GM23338 (cell line): ENCODE measurements around the gene ZSWIM3. TPM values are rescaled to one million over a fixed set of nuclear protein-coding genes. Genes with fewer than 3 reads are reported as not detected.

Experiments
- ATAC-seq: fragments of 200-7000 bp; cut with Tn5 transposase; 3 replicates; pipeline ENCODE4 v1.9.1; 2020
- DNase-seq: peaks from one replicate; pipeline ENCODE4 v3.0.0-alpha.2; 2015; ENCODE audit warnings: low spot score
- H2AFZ ChIP-seq: fragments of 200-600 bp; sonication (generic); 2 replicates; pipeline ENCODE4 v1.8.0; 2016; ENCODE audit warnings: antibody characterized with exemption, mild to moderate bottlenecking, moderate library complexity
- H3F3A ChIP-seq: fragments of 200-600 bp; sonication (generic); replicated peaks from 2 replicates; pipeline ENCODE4 v1.8.0; 2017; ENCODE audit warnings: antibody characterized with exemption, mixed run types, low read depth
- H3K27ac ChIP-seq: fragments of 200-600 bp; sonication (generic); 2 replicates; pipeline ENCODE4 v1.6.1; 2016; ENCODE audit warnings: low read depth
- H3K27me3 ChIP-seq: fragments of 200-600 bp; sonication (generic); 2 replicates; pipeline ENCODE4 v1.8.0; 2016; ENCODE audit warnings: mild to moderate bottlenecking, mixed run types, moderate library complexity; ENCODE audit not compliant: insufficient read depth
- H3K36me3 ChIP-seq: fragments of 200-600 bp; sonication (generic); 2 replicates; pipeline ENCODE4 v1.8.0; 2016; ENCODE audit warnings: mild to moderate bottlenecking; ENCODE audit not compliant: insufficient read depth
- H3K4me1 ChIP-seq: fragments of 200-600 bp; sonication (generic); 2 replicates; pipeline ENCODE4 v1.8.0; 2016; ENCODE audit warnings: mild to moderate bottlenecking, moderate library complexity; ENCODE audit not compliant: insufficient read depth
- H3K4me2 ChIP-seq: fragments of 200-600 bp; sonication (generic); 2 replicates; pipeline ENCODE4 v1.7.1; 2017; ENCODE audit warnings: mixed run types
- H3K4me3 ChIP-seq: fragments of 200-600 bp; sonication (generic); 2 replicates; pipeline ENCODE4 v1.6.1; 2016; ENCODE audit warnings: mixed run types
- H3K79me2 ChIP-seq: fragments of 200-600 bp; sonication (generic); replicated peaks from 2 replicates; pipeline ENCODE4 v1.8.0; 2017; ENCODE audit warnings: mild to moderate bottlenecking; ENCODE audit not compliant: insufficient read depth
- H3K9me2 ChIP-seq: fragments of 200-600 bp; sonication (generic); 2 replicates; pipeline ENCODE4 v1.8.0; 2017; ENCODE audit not compliant: insufficient read depth
- H4K20me1 ChIP-seq: fragments of 200-600 bp; sonication (generic); replicated peaks from 2 replicates; pipeline ENCODE4 v1.8.0; 2017; ENCODE audit warnings: mild to moderate bottlenecking; ENCODE audit not compliant: insufficient read depth
- H3K27ac Mint-ChIP-seq: 2 replicates; pipeline ENCODE4 v1.8.0; 2020; ENCODE audit warnings: inconsistent platforms, mild to moderate bottlenecking, moderate library complexity, mixed read lengths
- H3K27me3 Mint-ChIP-seq: 3 replicates; pipeline ENCODE4 v1.8.0; 2022; ENCODE audit warnings: low read depth, mild to moderate bottlenecking, moderate library complexity, mixed read lengths, inconsistent platforms; ENCODE audit not compliant: insufficient read depth, poor library complexity
- H3K36me3 Mint-ChIP-seq: 3 replicates; pipeline ENCODE4 v1.8.0; 2021; ENCODE audit warnings: low read depth, mild to moderate bottlenecking, inconsistent platforms, moderate library complexity, mixed read lengths
- H3K4me1 Mint-ChIP-seq: 3 replicates; pipeline ENCODE4 v1.8.0; 2020; ENCODE audit warnings: mild to moderate bottlenecking, inconsistent platforms, mixed read lengths
- H3K4me3 Mint-ChIP-seq: 3 replicates; pipeline ENCODE4 v1.8.0; 2021; ENCODE audit warnings: moderate library complexity, mild to moderate bottlenecking, inconsistent platforms, mixed read lengths
- H3K9me3 Mint-ChIP-seq: 3 replicates; pipeline ENCODE4 v1.8.0; 2020; ENCODE audit warnings: moderate library complexity, mild to moderate bottlenecking, inconsistent platforms, mixed read lengths
- CREB1 ChIP-seq: fragments of 250-450 bp; sonication (Bioruptor Pico); IDR thresholded peaks from 2 replicates; pipeline ENCODE4 v1.5.0; 2020; ENCODE audit warnings: low read depth, mild to moderate bottlenecking, moderate library complexity
- CTCF ChIP-seq, 2 experiments: fragments of 200-600 bp in 1 of 2; sonication (generic) in 1 of 2; conservative IDR thresholded peaks; 2 replicates each; pipeline versions ENCODE4 v1.5.1 to v1.6.1; 2016 to 2017; ENCODE audit warnings: antibody characterized with exemption in 2 of 2, low read depth in 2 of 2, mild to moderate bottlenecking in 2 of 2, moderate library complexity in 1 of 2
- ETS1 ChIP-seq: IDR thresholded peaks from 2 replicates; pipeline ENCODE4 v1.6.1; 2016; ENCODE audit warnings: antibody characterized with exemption
- EZH2 ChIP-seq: fragments of 200-600 bp; sonication (generic); IDR thresholded peaks from one replicate; pipeline ENCODE4 v1.8.0; 2017; ENCODE audit warnings: antibody characterized with exemption, mild to moderate bottlenecking, low read depth; ENCODE audit not compliant: unreplicated experiment
- EZH2phosphoT487 ChIP-seq: fragments of 200-600 bp; sonication (generic); IDR thresholded peaks from one replicate; pipeline ENCODE4 v1.8.1; 2018; ENCODE audit warnings: antibody characterized with exemption; ENCODE audit not compliant: unreplicated experiment
- JUNB ChIP-seq: IDR thresholded peaks from one replicate; pipeline ENCODE4 v1.6.1; 2016; ENCODE audit warnings: antibody characterized with exemption; ENCODE audit not compliant: unreplicated experiment
- NANOG ChIP-seq: IDR thresholded peaks from 2 replicates; pipeline ENCODE4 v1.6.1; 2016; ENCODE audit warnings: antibody characterized with exemption, borderline replicate concordance
- POLR2AphosphoS5 ChIP-seq: IDR thresholded peaks from 2 replicates; pipeline ENCODE4 v1.6.1; 2016; ENCODE audit warnings: antibody characterized with exemption, low read depth
- STAT1 ChIP-seq: IDR thresholded peaks from one replicate; pipeline ENCODE4 v1.6.1; 2016; ENCODE audit warnings: antibody characterized with exemption; ENCODE audit not compliant: unreplicated experiment
- ZNF114 ChIP-seq: fragments of 250-450 bp; sonication (Bioruptor Pico); IDR thresholded peaks from 2 replicates; pipeline ENCODE4 v1.5.0; 2020; ENCODE audit warnings: mild to moderate bottlenecking, moderate library complexity
- ZNF331 ChIP-seq: fragments of 250-450 bp; sonication (Bioruptor Pico); IDR thresholded peaks from 2 replicates; pipeline ENCODE4 v1.5.0; 2020; ENCODE audit warnings: low read depth, mild to moderate bottlenecking, moderate library complexity
- polyA plus RNA-seq: library from polyadenylated mRNA; unstranded; fragments of >200 nt; fragmentation: Nextera tagmentation; extraction: Ambion mirVana; gene quantifications from 2 replicates; pipeline ENCODE4 v1.2.1, GENCODE V29; 2016
- total RNA-seq: library from RNA; depleted of rRNA; stranded (reverse); fragments of >200 nt; shearing (Covaris generic); gene quantifications from 2 replicates; pipeline ENCODE4 v1.2.3, GENCODE V29; 2014
- TF ChIP-seq, protein P1 (sequence below): fragments of 250-450 bp; sonication (Bioruptor Pico); IDR thresholded peaks from 2 replicates; pipeline ENCODE4 v1.5.0; 2020; ENCODE audit warnings: mild to moderate bottlenecking, moderate library complexity
- TF ChIP-seq, protein P2 (sequence below): IDR thresholded peaks from one replicate; pipeline ENCODE4 v1.6.1; 2018; ENCODE audit warnings: antibody characterized with exemption; ENCODE audit not compliant: unreplicated experiment

ZSWIM3 gene
- total and polyA plus RNA-seq, 2 experiments from 2014 or later = 2.0 to 8.2 TPM

DNA sequence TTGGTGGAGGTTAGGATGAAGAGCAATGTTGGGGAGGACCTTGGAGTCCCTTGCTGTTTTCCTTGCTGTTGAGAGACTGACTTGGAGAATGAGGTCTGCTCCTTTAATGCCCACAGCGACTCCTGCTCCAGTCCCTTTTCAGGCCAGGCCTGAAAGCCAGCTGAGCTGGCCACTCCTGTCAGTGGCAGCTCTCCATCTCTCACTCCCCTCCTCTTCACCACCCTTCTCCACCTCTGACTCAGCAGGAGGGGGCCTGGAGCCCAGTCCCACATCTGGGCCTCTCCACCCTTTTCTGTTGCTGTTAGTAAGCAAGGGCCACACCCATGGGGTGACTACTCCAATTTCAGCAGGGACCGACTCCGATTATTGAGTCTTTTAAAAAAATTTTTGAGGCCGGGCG is 21.6 kb upstream of the ZSWIM3 start:
- TF ChIP-seq ZNF331 (CRISPR knock-in tag) (no peak), JUNB (no peak), ETS1 (no peak), ZNF114 (CRISPR knock-in tag) (no peak), EZH2phosphoT487 (no peak), POLR2AphosphoS5 (no peak), NANOG (no peak), CTCF (conservative IDR thresholded peaks at IDR 0.05; ENCODE audit: low read depth in 2 of 2) (no peak), EZH2 (no peak), CREB1 (CRISPR knock-in tag) (no peak), STAT1 (no peak)
- TF ChIP-seq, protein P1, sequence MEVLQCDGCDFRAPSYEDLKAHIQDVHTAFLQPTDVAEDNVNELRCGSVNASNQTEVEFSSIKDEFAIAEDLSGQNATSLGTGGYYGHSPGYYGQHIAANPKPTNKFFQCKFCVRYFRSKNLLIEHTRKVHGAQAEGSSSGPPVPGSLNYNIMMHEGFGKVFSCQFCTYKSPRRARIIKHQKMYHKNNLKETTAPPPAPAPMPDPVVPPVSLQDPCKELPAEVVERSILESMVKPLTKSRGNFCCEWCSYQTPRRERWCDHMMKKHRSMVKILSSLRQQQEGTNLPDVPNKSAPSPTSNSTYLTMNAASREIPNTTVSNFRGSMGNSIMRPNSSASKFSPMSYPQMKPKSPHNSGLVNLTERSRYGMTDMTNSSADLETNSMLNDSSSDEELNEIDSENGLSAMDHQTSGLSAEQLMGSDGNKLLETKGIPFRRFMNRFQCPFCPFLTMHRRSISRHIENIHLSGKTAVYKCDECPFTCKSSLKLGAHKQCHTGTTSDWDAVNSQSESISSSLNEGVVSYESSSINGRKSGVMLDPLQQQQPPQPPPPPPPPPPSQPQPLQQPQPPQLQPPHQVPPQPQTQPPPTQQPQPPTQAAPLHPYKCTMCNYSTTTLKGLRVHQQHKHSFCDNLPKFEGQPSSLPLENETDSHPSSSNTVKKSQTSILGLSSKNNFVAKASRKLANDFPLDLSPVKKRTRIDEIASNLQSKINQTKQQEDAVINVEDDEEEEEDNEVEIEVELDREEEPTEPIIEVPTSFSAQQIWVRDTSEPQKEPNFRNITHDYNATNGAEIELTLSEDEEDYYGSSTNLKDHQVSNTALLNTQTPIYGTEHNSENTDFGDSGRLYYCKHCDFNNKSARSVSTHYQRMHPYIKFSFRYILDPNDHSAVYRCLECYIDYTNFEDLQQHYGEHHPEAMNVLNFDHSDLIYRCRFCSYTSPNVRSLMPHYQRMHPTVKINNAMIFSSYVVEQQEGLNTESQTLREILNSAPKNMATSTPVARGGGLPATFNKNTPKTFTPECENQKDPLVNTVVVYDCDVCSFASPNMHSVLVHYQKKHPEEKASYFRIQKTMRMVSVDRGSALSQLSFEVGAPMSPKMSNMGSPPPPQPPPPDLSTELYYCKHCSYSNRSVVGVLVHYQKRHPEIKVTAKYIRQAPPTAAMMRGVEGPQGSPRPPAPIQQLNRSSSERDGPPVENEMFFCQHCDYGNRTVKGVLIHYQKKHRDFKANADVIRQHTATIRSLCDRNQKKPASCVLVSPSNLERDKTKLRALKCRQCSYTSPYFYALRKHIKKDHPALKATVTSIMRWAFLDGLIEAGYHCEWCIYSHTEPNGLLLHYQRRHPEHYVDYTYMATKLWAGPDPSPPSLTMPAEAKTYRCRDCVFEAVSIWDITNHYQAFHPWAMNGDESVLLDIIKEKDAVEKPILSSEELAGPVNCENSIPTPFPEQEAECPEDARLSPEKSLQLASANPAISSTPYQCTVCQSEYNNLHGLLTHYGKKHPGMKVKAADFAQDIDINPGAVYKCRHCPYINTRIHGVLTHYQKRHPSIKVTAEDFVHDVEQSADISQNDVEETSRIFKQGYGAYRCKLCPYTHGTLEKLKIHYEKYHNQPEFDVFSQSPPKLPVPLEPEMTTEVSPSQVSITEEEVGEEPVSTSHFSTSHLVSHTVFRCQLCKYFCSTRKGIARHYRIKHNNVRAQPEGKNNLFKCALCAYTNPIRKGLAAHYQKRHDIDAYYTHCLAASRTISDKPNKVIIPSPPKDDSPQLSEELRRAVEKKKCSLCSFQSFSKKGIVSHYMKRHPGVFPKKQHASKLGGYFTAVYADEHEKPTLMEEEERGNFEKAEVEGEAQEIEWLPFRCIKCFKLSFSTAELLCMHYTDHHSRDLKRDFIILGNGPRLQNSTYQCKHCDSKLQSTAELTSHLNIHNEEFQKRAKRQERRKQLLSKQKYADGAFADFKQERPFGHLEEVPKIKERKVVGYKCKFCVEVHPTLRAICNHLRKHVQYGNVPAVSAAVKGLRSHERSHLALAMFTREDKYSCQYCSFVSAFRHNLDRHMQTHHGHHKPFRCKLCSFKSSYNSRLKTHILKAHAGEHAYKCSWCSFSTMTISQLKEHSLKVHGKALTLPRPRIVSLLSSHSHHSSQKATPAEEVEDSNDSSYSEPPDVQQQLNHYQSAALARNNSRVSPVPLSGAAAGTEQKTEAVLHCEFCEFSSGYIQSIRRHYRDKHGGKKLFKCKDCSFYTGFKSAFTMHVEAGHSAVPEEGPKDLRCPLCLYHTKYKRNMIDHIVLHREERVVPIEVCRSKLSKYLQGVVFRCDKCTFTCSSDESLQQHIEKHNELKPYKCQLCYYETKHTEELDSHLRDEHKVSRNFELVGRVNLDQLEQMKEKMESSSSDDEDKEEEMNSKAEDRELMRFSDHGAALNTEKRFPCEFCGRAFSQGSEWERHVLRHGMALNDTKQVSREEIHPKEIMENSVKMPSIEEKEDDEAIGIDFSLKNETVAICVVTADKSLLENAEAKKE (CRISPR knock-in tag) = no peak
- TF ChIP-seq, protein P2, sequence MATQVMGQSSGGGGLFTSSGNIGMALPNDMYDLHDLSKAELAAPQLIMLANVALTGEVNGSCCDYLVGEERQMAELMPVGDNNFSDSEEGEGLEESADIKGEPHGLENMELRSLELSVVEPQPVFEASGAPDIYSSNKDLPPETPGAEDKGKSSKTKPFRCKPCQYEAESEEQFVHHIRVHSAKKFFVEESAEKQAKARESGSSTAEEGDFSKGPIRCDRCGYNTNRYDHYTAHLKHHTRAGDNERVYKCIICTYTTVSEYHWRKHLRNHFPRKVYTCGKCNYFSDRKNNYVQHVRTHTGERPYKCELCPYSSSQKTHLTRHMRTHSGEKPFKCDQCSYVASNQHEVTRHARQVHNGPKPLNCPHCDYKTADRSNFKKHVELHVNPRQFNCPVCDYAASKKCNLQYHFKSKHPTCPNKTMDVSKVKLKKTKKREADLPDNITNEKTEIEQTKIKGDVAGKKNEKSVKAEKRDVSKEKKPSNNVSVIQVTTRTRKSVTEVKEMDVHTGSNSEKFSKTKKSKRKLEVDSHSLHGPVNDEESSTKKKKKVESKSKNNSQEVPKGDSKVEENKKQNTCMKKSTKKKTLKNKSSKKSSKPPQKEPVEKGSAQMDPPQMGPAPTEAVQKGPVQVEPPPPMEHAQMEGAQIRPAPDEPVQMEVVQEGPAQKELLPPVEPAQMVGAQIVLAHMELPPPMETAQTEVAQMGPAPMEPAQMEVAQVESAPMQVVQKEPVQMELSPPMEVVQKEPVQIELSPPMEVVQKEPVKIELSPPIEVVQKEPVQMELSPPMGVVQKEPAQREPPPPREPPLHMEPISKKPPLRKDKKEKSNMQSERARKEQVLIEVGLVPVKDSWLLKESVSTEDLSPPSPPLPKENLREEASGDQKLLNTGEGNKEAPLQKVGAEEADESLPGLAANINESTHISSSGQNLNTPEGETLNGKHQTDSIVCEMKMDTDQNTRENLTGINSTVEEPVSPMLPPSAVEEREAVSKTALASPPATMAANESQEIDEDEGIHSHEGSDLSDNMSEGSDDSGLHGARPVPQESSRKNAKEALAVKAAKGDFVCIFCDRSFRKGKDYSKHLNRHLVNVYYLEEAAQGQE = no peak
- H3K4me3 Mint-ChIP-seq = peak overlapping the region; percentile 77; the same call in 2 of the 3 replicates
- peaks cover 12% of the 10 kb centered on the region for H3K27me3 Mint-ChIP-seq

More for the DNA sequence above, 21.6 kb upstream of the ZSWIM3 start:
- H3K36me3 ChIP-seq = no peaks in the 10 kb centered on the region
- Mint-ChIP-seq H3K9me3 (no peaks in the 10 kb centered on the region), H3K36me3 (peaks cover 18% of the 10 kb centered on the region; the same call in 2 of the 3 replicates), H3K27ac (no peak overlapping the region), H3K4me1 (peaks cover 12% of the 10 kb centered on the region)
- no peaks in the 10 kb centered on the region for H3K27me3 ChIP-seq
- H3K79me2 ChIP-seq = 0 out of 2 replicates have a peak, but pooled peaks cover 3% of the 10 kb centered on the region
- H3K4me3 ChIP-seq = no peak overlapping the region
- DNase-seq = no peak
- H3K4me2 ChIP-seq = peak overlapping the region; percentile 85; the same call in 1 of the 2 replicates
- H4K20me1 ChIP-seq = peaks cover 13% of the 10 kb centered on the region
- ATAC-seq = no peak
- peaks cover 15% of the 10 kb centered on the region for H3F3A ChIP-seq
- no peak overlapping the region for H2AFZ ChIP-seq
- no peak overlapping the region; the same call in 1 of the 2 replicates for H3K27ac ChIP-seq
- H3K4me1 ChIP-seq = peaks cover 20% of the 10 kb centered on the region; the same call in 1 of the 2 replicates
- H3K9me2 ChIP-seq = no peaks in the 10 kb centered on the region
